Osteoblast (primary cell): Measurements from ENCODE around the gene MT1M. TPM values are rescaled to one million over a fixed set of nuclear protein-coding genes. Genes with fewer than 3 reads are reported as not detected.

Experiments
- DNase-seq: peaks from one replicate; pipeline ENCODE4 v3.0.0; 2011; ENCODE audit warnings: low spot score, mixed read lengths; ENCODE audit not compliant: insufficient read length; ENCODE audit errors: missing footprints
- H2AFZ ChIP-seq: 2 replicates; pipeline ENCODE4 v1.6.0; 2011; ENCODE audit warnings: mild to moderate bottlenecking, low read length
- H3K27ac ChIP-seq: 2 replicates; pipeline ENCODE4 v1.5.1; 2011; ENCODE audit warnings: mild to moderate bottlenecking, low read depth, low read length, moderate library complexity
- H3K27me3 ChIP-seq: 2 replicates; pipeline ENCODE4 v1.6.0; 2012; ENCODE audit warnings: mild to moderate bottlenecking, control low read depth, inconsistent platforms, low read length, moderate library complexity; ENCODE audit not compliant: insufficient read depth
- H3K36me3 ChIP-seq: 2 replicates; pipeline ENCODE4 v1.5.1; 2011; ENCODE audit warnings: mild to moderate bottlenecking, low read length, control low read depth, moderate library complexity; ENCODE audit not compliant: insufficient read depth
- H3K4me1 ChIP-seq: 2 replicates; pipeline ENCODE4 v1.5.1; 2011; ENCODE audit warnings: mild to moderate bottlenecking, low read length, control low read depth, moderate library complexity; ENCODE audit not compliant: insufficient read depth
- H3K4me2 ChIP-seq: 2 replicates; pipeline ENCODE4 v1.6.0; 2011; ENCODE audit warnings: mild to moderate bottlenecking, low read length; ENCODE audit not compliant: insufficient read depth
- H3K4me3 ChIP-seq: fragments of 200-600 bp; sonication (generic); 3 replicates; pipeline ENCODE4 v1.5.1; 2012; ENCODE audit warnings: mild to moderate bottlenecking, low read length, inconsistent platforms; ENCODE audit not compliant: insufficient read depth
- H3K79me2 ChIP-seq: 2 replicates; pipeline ENCODE4 v1.6.0; 2012; ENCODE audit warnings: mild to moderate bottlenecking, low read length, control low read depth, inconsistent platforms; ENCODE audit not compliant: insufficient read depth
- H3K9me3 ChIP-seq: 2 replicates; pipeline ENCODE4 v1.5.1; 2011; ENCODE audit warnings: low read depth, low read length, control low read depth
- H4K20me1 ChIP-seq: 2 replicates; pipeline ENCODE4 v1.6.0; 2012; ENCODE audit warnings: mild to moderate bottlenecking, low read length, control low read depth; ENCODE audit not compliant: insufficient read depth
- CTCF ChIP-seq: IDR thresholded peaks from 2 replicates; pipeline ENCODE4 v1.5.1; 2011; ENCODE audit warnings: mild to moderate bottlenecking, low read depth, low read length, moderate library complexity; ENCODE audit errors: extremely low read depth
- total RNA-seq: library from RNA; depleted of rRNA; stranded (reverse); fragments of >200 nt; gene quantifications from 2 replicates; pipeline ENCODE4 v1.2.3, GENCODE V29; 2012

The MT1M gene
- total RNA-seq, 1 donor: 8.7 TPM

- no peak within 1 kb of the TSS for H3K27ac ChIP-seq
- H3K4me1 ChIP-seq: peaks cover 6% of the 10 kb centered on the region
- no peaks in the 10 kb centered on the region for H4K20me1 ChIP-seq
- H3K79me2 ChIP-seq: no peaks in the 10 kb centered on the region
- peak within 1 kb of the TSS; percentile 85 for H3K4me2 ChIP-seq
- peak within 1 kb of the TSS; percentile 71 for H3K4me3 ChIP-seq
- peak within 1 kb of the TSS; percentile 72 for H2AFZ ChIP-seq
- peak; percentile 94 for DNase-seq
- TF ChIP-seq CTCF: no peak
- peaks cover 6% of the 10 kb centered on the region for H3K27me3 ChIP-seq
- H3K9me3 ChIP-seq: no peaks in the 10 kb centered on the region
- H3K36me3 ChIP-seq: no peaks in the 10 kb centered on the region
These were observed 5.6 kb downstream of the MT1M start, which contains the start of gene MT1A for GRCh38 chr16:56637814-56638750. Gene MT1A, plus strand, starts transcription at chr16:56638666. Its CDS starts 73 bp downstream, at chr16:56638739.

- Histone ChIP-seq H3K27me3 (peaks cover 4% of the 10 kb centered on the region), H3K27ac (no peak overlapping the region), H2AFZ (no peak overlapping the region), H4K20me1 (no peaks in the 10 kb centered on the region), H3K4me1 (peaks cover 8% of the 10 kb centered on the region), H3K36me3 (no peaks in the 10 kb centered on the region), H3K4me3 (no peak overlapping the region), H3K9me3 (no peaks in the 10 kb centered on the region), H3K4me2 (peak overlapping the region; percentile 85), H3K79me2 (no peaks in the 10 kb centered on the region)
- no peak for TF ChIP-seq CTCF
- no peak for DNase-seq
These were observed 6.6 kb downstream of the MT1M start for GRCh38 chr16:56639045-56639444.

GRCh38 chr16:56640076-56640475, 7.6 kb downstream of the MT1M start:
- Histone ChIP-seq H3K4me2 (no peak overlapping the region), H3K79me2 (no peaks in the 10 kb centered on the region), H4K20me1 (no peaks in the 10 kb centered on the region), H3K4me1 (peaks cover 8% of the 10 kb centered on the region), H3K27me3 (peaks cover 11% of the 10 kb centered on the region), H3K36me3 (no peaks in the 10 kb centered on the region), H3K4me3 (no peak overlapping the region), H2AFZ (no peak overlapping the region), H3K27ac (no peak overlapping the region), H3K9me3 (no peaks in the 10 kb centered on the region)
- no peak for TF ChIP-seq CTCF
- no peak for DNase-seq

GRCh38 chr16:56641166-56641565, 8.7 kb downstream of the MT1M start:
- Histone ChIP-seq H3K4me2 (no peak overlapping the region), H3K36me3 (no peaks in the 10 kb centered on the region), H3K79me2 (no peaks in the 10 kb centered on the region), H2AFZ (no peak overlapping the region), H3K4me3 (no peak overlapping the region), H3K4me1 (peaks cover 8% of the 10 kb centered on the region), H4K20me1 (no peaks in the 10 kb centered on the region), H3K27me3 (peaks cover 17% of the 10 kb centered on the region), H3K9me3 (no peaks in the 10 kb centered on the region), H3K27ac (no peak overlapping the region)
- DNase-seq: no peak
- no peak for TF ChIP-seq CTCF
